Measurements from ENCODE around the gene PKIG.

DNA sequence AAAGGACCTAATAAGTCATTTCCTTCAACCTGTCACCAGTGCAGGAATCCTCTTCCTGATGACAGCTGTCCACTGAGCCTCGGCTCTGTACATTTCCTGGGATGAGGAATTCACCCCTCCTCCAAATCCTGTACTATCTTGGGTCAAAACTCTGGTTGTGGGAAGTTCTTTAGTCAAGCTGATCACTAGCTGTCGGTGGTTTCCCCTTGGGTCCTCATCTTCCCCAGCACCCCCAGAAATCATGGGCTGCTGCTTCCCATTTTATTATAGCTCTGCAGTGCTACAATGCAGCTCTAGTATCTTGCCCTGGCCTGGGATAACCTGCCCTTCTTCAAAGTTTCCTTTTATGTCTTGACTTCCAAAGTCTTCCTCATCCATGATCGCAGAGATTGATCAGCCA lies 83.7 kb downstream of the PKIG start:
- TF ChIP-seq POLR2A (IDR thresholded peaks at IDR 0.05; ENCODE audit: low read length) = no peak
- TF ChIP-seq GATA1 (IDR thresholded peaks at IDR 0.05; ENCODE audit: low read depth, low read length) = no peak

All from erythroblast (primary cell).